Measurements from ENCODE around the gene IKZF5.

GRCh38 chr10:123000155-123000554 lies 8.4 kb downstream of the IKZF5 start:
- no peak for TF ChIP-seq CREB1 (CRISPR knock-in tag; IDR thresholded peaks at IDR 0.05; ENCODE audit: low read depth)
- TF ChIP-seq, protein P1, sequence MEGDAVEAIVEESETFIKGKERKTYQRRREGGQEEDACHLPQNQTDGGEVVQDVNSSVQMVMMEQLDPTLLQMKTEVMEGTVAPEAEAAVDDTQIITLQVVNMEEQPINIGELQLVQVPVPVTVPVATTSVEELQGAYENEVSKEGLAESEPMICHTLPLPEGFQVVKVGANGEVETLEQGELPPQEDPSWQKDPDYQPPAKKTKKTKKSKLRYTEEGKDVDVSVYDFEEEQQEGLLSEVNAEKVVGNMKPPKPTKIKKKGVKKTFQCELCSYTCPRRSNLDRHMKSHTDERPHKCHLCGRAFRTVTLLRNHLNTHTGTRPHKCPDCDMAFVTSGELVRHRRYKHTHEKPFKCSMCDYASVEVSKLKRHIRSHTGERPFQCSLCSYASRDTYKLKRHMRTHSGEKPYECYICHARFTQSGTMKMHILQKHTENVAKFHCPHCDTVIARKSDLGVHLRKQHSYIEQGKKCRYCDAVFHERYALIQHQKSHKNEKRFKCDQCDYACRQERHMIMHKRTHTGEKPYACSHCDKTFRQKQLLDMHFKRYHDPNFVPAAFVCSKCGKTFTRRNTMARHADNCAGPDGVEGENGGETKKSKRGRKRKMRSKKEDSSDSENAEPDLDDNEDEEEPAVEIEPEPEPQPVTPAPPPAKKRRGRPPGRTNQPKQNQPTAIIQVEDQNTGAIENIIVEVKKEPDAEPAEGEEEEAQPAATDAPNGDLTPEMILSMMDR (conservative IDR thresholded peaks at IDR 0.05; ENCODE audit: low read depth in 2 of 2) = no peak
- TF ChIP-seq, protein P2, sequence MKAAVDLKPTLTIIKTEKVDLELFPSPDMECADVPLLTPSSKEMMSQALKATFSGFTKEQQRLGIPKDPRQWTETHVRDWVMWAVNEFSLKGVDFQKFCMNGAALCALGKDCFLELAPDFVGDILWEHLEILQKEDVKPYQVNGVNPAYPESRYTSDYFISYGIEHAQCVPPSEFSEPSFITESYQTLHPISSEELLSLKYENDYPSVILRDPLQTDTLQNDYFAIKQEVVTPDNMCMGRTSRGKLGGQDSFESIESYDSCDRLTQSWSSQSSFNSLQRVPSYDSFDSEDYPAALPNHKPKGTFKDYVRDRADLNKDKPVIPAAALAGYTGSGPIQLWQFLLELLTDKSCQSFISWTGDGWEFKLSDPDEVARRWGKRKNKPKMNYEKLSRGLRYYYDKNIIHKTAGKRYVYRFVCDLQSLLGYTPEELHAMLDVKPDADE (IDR thresholded peaks at IDR 0.05) = no peak
- no peak for TF ChIP-seq EZH2phosphoT487 (IDR thresholded peaks at IDR 0.05; ENCODE audit: unreplicated experiment)
- no peak for TF ChIP-seq POLR2AphosphoS5 (IDR thresholded peaks at IDR 0.05; ENCODE audit: low read depth)
- no peak for TF ChIP-seq EZH2 (IDR thresholded peaks at IDR 0.05; ENCODE audit: low read depth, unreplicated experiment)
- no peak for TF ChIP-seq REST (IDR thresholded peaks at IDR 0.05; ENCODE audit: unreplicated experiment)
- no peak for TF ChIP-seq JUNB (IDR thresholded peaks at IDR 0.05; ENCODE audit: unreplicated experiment)
- TF ChIP-seq STAT1 (IDR thresholded peaks at IDR 0.05; ENCODE audit: unreplicated experiment) = no peak
- no peak for TF ChIP-seq NANOG (IDR thresholded peaks at IDR 0.05; ENCODE audit: borderline replicate concordance)
- no peak for TF ChIP-seq ZNF331 (CRISPR knock-in tag; IDR thresholded peaks at IDR 0.05; ENCODE audit: low read depth)
- no peak for TF ChIP-seq ZNF114 (CRISPR knock-in tag; IDR thresholded peaks at IDR 0.05)
- TF ChIP-seq, protein P3, sequence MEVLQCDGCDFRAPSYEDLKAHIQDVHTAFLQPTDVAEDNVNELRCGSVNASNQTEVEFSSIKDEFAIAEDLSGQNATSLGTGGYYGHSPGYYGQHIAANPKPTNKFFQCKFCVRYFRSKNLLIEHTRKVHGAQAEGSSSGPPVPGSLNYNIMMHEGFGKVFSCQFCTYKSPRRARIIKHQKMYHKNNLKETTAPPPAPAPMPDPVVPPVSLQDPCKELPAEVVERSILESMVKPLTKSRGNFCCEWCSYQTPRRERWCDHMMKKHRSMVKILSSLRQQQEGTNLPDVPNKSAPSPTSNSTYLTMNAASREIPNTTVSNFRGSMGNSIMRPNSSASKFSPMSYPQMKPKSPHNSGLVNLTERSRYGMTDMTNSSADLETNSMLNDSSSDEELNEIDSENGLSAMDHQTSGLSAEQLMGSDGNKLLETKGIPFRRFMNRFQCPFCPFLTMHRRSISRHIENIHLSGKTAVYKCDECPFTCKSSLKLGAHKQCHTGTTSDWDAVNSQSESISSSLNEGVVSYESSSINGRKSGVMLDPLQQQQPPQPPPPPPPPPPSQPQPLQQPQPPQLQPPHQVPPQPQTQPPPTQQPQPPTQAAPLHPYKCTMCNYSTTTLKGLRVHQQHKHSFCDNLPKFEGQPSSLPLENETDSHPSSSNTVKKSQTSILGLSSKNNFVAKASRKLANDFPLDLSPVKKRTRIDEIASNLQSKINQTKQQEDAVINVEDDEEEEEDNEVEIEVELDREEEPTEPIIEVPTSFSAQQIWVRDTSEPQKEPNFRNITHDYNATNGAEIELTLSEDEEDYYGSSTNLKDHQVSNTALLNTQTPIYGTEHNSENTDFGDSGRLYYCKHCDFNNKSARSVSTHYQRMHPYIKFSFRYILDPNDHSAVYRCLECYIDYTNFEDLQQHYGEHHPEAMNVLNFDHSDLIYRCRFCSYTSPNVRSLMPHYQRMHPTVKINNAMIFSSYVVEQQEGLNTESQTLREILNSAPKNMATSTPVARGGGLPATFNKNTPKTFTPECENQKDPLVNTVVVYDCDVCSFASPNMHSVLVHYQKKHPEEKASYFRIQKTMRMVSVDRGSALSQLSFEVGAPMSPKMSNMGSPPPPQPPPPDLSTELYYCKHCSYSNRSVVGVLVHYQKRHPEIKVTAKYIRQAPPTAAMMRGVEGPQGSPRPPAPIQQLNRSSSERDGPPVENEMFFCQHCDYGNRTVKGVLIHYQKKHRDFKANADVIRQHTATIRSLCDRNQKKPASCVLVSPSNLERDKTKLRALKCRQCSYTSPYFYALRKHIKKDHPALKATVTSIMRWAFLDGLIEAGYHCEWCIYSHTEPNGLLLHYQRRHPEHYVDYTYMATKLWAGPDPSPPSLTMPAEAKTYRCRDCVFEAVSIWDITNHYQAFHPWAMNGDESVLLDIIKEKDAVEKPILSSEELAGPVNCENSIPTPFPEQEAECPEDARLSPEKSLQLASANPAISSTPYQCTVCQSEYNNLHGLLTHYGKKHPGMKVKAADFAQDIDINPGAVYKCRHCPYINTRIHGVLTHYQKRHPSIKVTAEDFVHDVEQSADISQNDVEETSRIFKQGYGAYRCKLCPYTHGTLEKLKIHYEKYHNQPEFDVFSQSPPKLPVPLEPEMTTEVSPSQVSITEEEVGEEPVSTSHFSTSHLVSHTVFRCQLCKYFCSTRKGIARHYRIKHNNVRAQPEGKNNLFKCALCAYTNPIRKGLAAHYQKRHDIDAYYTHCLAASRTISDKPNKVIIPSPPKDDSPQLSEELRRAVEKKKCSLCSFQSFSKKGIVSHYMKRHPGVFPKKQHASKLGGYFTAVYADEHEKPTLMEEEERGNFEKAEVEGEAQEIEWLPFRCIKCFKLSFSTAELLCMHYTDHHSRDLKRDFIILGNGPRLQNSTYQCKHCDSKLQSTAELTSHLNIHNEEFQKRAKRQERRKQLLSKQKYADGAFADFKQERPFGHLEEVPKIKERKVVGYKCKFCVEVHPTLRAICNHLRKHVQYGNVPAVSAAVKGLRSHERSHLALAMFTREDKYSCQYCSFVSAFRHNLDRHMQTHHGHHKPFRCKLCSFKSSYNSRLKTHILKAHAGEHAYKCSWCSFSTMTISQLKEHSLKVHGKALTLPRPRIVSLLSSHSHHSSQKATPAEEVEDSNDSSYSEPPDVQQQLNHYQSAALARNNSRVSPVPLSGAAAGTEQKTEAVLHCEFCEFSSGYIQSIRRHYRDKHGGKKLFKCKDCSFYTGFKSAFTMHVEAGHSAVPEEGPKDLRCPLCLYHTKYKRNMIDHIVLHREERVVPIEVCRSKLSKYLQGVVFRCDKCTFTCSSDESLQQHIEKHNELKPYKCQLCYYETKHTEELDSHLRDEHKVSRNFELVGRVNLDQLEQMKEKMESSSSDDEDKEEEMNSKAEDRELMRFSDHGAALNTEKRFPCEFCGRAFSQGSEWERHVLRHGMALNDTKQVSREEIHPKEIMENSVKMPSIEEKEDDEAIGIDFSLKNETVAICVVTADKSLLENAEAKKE (CRISPR knock-in tag; IDR thresholded peaks at IDR 0.05) = no peak

Measured in GM23338 (cell line).